ENCODE measurements around the gene PLCB2.

GRCh38 chr15:40348474-40348870 is 40.7 kb upstream of the PLCB2 start:
- no peak for TF ChIP-seq POLR2A (IDR thresholded peaks at IDR 0.05; ENCODE audit: low read length)
- no peak for TF ChIP-seq GATA1 (IDR thresholded peaks at IDR 0.05; ENCODE audit: low read depth, low read length)

Measured in erythroblast (primary cell).